Measurements from ENCODE around the gene ZNF497. TPM values are rescaled to one million over a fixed set of nuclear protein-coding genes. Genes with fewer than 3 reads are reported as not detected.

Gene ZNF497
- total and polyA plus RNA-seq, 10 of the 15 experiments (the other 5 are each of a cell fraction or from before 2014, with no cell fraction given): 0.09 to 0.82 (median 0.28) TPM

- TF ChIP-seq PRDM15 (CRISPR knock-in tag; IDR thresholded peaks at IDR 0.05) (no peak), CTCF (IDR thresholded peaks at IDR 0.05 in 2 of 3, conservative IDR thresholded peaks at IDR 0.05 in 1 of 3; ENCODE audit: control insufficient read depth in 2 of 3, extremely low read depth in 1 of 3, insufficient read depth in 1 of 3, low read depth in 3 of 3, low read length in 3 of 3) (no peak), SUZ12 (IDR thresholded peaks at IDR 0.05; ENCODE audit: unreplicated experiment) (no peak), SMAD1 (IDR thresholded peaks at IDR 0.05; ENCODE audit: low read depth, partially characterized antibody) (no peak), IKZF2 (IDR thresholded peaks at IDR 0.05) (no peak), PBX3 (IDR thresholded peaks at IDR 0.05; ENCODE audit: insufficient replicate concordance, low read depth, low read length) (no peak), SREBF2 (IDR thresholded peaks at IDR 0.05; ENCODE audit: low read length) (peak; percentile 77), MLLT1 (IDR thresholded peaks at IDR 0.05) (no peak), ZZZ3 (IDR thresholded peaks at IDR 0.05; ENCODE audit: control insufficient read depth, insufficient read length, low read depth) (no peak), NR2F1 (conservative IDR thresholded peaks at IDR 0.05) (no peak), CEBPZ (IDR thresholded peaks at IDR 0.05; ENCODE audit: low read depth, low read length) (no peak), IRF3 (IDR thresholded peaks at IDR 0.05) (peak; percentile 82), ZNF622 (IDR thresholded peaks at IDR 0.05) (no peak), PAX8 (IDR thresholded peaks at IDR 0.05) (no peak), CREB1 (IDR thresholded peaks at IDR 0.05; ENCODE audit: low read depth) (peak; percentile 94)
These were observed 38.6 kb upstream of the ZNF497 start (continued) for GRCh38 chr19:58400916-58401839.

All from GM12878 (cell line).